Kidney epithelial cell (primary cell): ENCODE measurements around the gene RPS4Y2. TPM values are rescaled to one million over a fixed set of nuclear protein-coding genes. Genes with fewer than 3 reads are reported as not detected.

Source experiments
- DNase-seq: peaks from one replicate; pipeline ENCODE4 v3.0.0-alpha.2; 2010; ENCODE audit warnings: low read depth
- H3K27me3 ChIP-seq: 2 replicates; pipeline ENCODE4 v1.6.0; 2011; ENCODE audit warnings: low read length; ENCODE audit not compliant: control insufficient read depth, insufficient read depth
- H3K36me3 ChIP-seq: 2 replicates; pipeline ENCODE4 v1.5.1; 2011; ENCODE audit warnings: low read length; ENCODE audit not compliant: control insufficient read depth, insufficient read depth
- H3K4me3 ChIP-seq: 2 replicates; pipeline ENCODE4 v1.5.1; 2011; ENCODE audit warnings: low read depth, mild to moderate bottlenecking, control low read depth, low read length
- total RNA-seq: library from RNA; depleted of rRNA; stranded (reverse); fragments of >200 nt; gene quantifications from 2 replicates; pipeline ENCODE4 v1.2.3, GENCODE V29; 2015
- TF ChIP-seq, protein P1 (sequence below): IDR thresholded peaks from 2 replicates; pipeline ENCODE4 v1.5.1; 2011; ENCODE audit warnings: mild to moderate bottlenecking, moderate library complexity, low read length, control low read depth, inconsistent platforms; ENCODE audit not compliant: insufficient read depth, poor library complexity, severe bottlenecking

The RPS4Y2 gene
- not detected in 2 replicates for total RNA-seq

DNA sequence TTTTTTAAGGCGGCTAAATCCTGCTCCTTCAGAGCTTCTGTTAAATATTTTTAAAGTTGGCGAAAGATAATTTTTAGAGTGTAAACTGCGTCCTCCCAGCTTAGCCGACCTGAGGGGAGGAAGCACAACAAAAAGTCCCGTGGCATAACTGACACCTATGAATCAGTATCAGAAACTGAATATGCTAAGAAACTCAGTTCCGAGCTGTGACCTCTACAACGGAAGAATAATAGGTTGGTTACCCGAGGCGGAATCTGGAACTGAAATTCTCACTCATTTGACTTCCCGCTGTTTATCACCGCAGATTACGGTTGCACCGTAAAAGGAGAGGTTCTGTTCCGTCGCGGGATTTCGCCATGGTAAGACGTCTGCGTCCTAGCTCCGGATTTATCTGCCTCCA is at the start of gene RPS4Y2:
Gene RPS4Y2 (plus strand): TSS at position 301 of the 400 bp plus-strand sequence. CDS start 56 bp downstream, at position 357.
- no peaks in the 10 kb centered on the region for H3K27me3 ChIP-seq
- TF ChIP-seq, protein P1, sequence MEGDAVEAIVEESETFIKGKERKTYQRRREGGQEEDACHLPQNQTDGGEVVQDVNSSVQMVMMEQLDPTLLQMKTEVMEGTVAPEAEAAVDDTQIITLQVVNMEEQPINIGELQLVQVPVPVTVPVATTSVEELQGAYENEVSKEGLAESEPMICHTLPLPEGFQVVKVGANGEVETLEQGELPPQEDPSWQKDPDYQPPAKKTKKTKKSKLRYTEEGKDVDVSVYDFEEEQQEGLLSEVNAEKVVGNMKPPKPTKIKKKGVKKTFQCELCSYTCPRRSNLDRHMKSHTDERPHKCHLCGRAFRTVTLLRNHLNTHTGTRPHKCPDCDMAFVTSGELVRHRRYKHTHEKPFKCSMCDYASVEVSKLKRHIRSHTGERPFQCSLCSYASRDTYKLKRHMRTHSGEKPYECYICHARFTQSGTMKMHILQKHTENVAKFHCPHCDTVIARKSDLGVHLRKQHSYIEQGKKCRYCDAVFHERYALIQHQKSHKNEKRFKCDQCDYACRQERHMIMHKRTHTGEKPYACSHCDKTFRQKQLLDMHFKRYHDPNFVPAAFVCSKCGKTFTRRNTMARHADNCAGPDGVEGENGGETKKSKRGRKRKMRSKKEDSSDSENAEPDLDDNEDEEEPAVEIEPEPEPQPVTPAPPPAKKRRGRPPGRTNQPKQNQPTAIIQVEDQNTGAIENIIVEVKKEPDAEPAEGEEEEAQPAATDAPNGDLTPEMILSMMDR: no peak
- no peaks in the 10 kb centered on the region for H3K36me3 ChIP-seq
- H3K4me3 ChIP-seq: no peak within 1 kb of the TSS
- no peak for DNase-seq

GRCh38 chrY:20714391-20714790 is 41.5 kb upstream of the RPS4Y2 start:
- Histone ChIP-seq H3K36me3 (no peaks in the 10 kb centered on the region), H3K27me3 (no peaks in the 10 kb centered on the region), H3K4me3 (no peak overlapping the region)
- no peak for DNase-seq
- TF ChIP-seq, protein P1: no peak

GRCh38 chrY:20726184-20726907 is 29.6 kb upstream of the RPS4Y2 start:
- H3K4me3 ChIP-seq: no peak overlapping the region
- no peaks in the 10 kb centered on the region for H3K27me3 ChIP-seq
- no peak for DNase-seq
- TF ChIP-seq, protein P1: no peak
- H3K36me3 ChIP-seq: no peaks in the 10 kb centered on the region

DNA sequence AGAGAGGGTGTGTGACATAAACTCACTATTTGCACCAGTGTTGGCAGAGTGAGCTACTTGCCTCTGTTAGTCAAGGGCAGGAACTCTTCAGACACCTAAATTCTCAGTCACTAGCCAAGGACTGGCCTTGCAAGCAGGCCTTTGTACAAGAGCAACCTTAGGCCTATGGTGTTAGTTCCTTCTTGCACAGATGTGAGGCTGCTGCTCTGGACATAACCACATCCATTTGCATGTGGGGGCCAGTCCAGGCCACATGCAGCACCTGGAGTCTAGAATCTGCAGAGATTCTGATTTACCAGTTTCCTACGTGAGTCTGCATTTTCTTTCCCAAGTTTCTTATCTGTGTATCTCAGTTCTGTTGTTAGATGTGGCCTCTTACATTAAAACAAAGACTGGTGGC is 20.7 kb upstream of the RPS4Y2 start:
- no peaks in the 10 kb centered on the region for H3K27me3 ChIP-seq
- TF ChIP-seq, protein P1: no peak
- H3K4me3 ChIP-seq: no peak overlapping the region
- no peaks in the 10 kb centered on the region for H3K36me3 ChIP-seq
- DNase-seq: no peak

DNA sequence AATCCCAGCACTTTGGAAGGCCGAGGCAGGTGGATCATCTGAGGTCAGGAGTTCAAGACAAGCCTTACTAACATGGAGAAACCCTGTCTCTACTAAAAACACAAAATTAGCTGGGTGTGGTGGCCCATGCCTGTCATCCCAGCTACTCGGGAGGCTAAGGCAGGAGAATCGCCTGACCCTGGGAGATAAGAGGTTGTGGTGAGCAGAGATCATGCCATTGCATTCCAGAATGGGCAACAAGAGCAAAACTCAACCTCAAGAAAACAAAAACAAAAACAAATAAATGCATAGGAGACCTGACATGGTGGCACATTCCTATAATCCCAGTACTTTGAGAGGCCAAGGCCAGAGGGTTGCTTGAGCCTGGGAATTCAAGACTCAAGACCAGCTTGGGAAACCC is 16.1 kb upstream of the RPS4Y2 start:
- no peaks in the 10 kb centered on the region for H3K27me3 ChIP-seq
- TF ChIP-seq, protein P1: no peak
- DNase-seq: no peak
- no peaks in the 10 kb centered on the region for H3K36me3 ChIP-seq
- H3K4me3 ChIP-seq: no peak overlapping the region

- Histone ChIP-seq H3K4me3 (no peak overlapping the region), H3K27me3 (no peaks in the 10 kb centered on the region), H3K36me3 (no peaks in the 10 kb centered on the region)
- TF ChIP-seq, protein P1: no peak
- DNase-seq: no peak
Observed at GRCh38 chrY:20740609-20741008, 15.3 kb upstream of the RPS4Y2 start.
